ENCODE results near the gene NPAS3.

DNA sequence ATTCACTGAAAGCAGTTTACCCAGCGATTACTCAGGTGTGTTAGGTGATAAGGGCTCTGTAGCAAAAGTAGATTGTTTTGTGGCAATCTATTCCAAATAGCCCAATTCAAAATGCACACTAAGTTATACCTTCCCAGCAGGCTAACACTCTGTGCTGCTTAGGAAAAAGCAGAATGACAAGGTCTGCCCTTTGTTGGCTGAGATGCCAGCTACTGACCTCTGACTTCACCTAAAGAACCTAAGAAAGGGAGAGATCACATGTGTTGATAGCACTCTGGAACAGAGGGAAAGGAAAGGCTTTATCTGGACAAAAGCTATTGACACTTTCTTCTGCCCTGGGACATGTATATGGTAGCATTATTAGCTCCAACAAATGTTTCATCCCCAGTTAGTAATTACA, 609.9 kb downstream of the NPAS3 start:
- TF ChIP-seq POLR2A (IDR thresholded peaks at IDR 0.05): no peak
- TF ChIP-seq, protein P1, sequence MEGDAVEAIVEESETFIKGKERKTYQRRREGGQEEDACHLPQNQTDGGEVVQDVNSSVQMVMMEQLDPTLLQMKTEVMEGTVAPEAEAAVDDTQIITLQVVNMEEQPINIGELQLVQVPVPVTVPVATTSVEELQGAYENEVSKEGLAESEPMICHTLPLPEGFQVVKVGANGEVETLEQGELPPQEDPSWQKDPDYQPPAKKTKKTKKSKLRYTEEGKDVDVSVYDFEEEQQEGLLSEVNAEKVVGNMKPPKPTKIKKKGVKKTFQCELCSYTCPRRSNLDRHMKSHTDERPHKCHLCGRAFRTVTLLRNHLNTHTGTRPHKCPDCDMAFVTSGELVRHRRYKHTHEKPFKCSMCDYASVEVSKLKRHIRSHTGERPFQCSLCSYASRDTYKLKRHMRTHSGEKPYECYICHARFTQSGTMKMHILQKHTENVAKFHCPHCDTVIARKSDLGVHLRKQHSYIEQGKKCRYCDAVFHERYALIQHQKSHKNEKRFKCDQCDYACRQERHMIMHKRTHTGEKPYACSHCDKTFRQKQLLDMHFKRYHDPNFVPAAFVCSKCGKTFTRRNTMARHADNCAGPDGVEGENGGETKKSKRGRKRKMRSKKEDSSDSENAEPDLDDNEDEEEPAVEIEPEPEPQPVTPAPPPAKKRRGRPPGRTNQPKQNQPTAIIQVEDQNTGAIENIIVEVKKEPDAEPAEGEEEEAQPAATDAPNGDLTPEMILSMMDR (IDR thresholded peaks at IDR 0.05): no peak
